Adipocyte (in vitro differentiated cells): ENCODE results near the gene CFAP99.

Experiments
- DNase-seq: peaks from one replicate; pipeline ENCODE4 v3.0.0-alpha.2; 2015; ENCODE audit warnings: low read depth
- H3K27me3 ChIP-seq: replicated peaks from 2 replicates; pipeline ENCODE4 v1.7.0; 2013; ENCODE audit warnings: mild to moderate bottlenecking, low read length, moderate library complexity; ENCODE audit not compliant: control insufficient read depth, insufficient read depth
- H3K36me3 ChIP-seq: 2 replicates; pipeline ENCODE4 v1.7.0; 2013; ENCODE audit warnings: low read length, mild to moderate bottlenecking, moderate library complexity; ENCODE audit not compliant: control insufficient read depth, insufficient read depth, severe bottlenecking
- H3K4me1 ChIP-seq: 2 replicates; pipeline ENCODE4 v1.7.0; 2013; ENCODE audit warnings: mild to moderate bottlenecking, low read length, moderate library complexity; ENCODE audit not compliant: control insufficient read depth, insufficient read depth
- H3K4me3 ChIP-seq: 2 replicates; pipeline ENCODE4 v1.7.0; 2013; ENCODE audit warnings: mild to moderate bottlenecking, low read length, moderate library complexity
- H3K9ac ChIP-seq: 2 replicates; pipeline ENCODE4 v1.7.0; 2013; ENCODE audit warnings: mild to moderate bottlenecking, low read length, moderate library complexity
- H3K9me3 ChIP-seq: 2 replicates; pipeline ENCODE4 v1.7.0; 2013; ENCODE audit warnings: mild to moderate bottlenecking, low read length, moderate library complexity; ENCODE audit not compliant: control insufficient read depth

The CFAP99 gene

DNA sequence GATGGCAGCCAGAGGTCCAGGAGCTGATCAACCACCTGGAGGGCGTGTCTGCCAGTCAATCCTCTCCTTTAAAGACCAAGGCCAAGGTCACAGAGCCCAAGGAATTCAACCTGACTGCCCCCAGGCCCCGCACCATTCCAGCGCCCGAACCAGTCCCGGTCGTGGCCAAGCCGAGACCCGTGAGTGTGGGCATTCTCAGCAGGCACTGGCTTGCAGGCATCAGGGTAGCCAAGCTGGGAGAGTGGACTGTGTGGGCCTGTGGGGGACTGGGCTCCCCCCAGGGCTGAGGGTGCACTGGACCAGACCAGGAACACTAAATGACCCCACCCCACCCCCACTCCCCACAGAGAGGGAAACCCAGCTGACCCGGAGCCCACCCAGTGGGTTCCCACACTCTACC is 26.4 kb downstream of the CFAP99 start:
- Histone ChIP-seq H3K4me1 (no peaks in the 10 kb centered on the region), H3K36me3 (no peaks in the 10 kb centered on the region), H3K9ac (no peak overlapping the region), H3K4me3 (no peak overlapping the region), H3K9me3 (peaks cover 6% of the 10 kb centered on the region), H3K27me3 (peaks cover 23% of the 10 kb centered on the region)
- no peak for DNase-seq

DNA sequence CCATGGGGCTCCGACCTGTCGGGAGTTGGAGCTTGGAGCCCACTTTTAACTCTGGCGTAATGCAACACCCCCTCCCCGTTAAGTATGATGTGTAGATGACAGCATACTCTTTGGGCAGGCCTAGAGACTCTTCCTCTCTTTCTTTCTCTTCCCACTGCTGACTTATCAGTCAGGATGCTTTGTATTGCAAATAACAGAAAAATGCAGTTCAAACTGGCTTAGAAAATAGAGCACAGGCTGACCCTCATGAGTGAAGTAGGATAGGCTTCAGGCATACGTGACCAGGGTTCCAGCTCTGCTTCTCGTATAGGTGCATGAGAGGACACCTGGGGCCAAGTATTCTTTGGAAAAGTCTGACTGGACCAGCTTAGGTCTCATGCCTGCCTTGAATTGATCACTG is 26.8 kb downstream of the CFAP99 start:
- Histone ChIP-seq H3K27me3 (peaks cover 27% of the 10 kb centered on the region), H3K9ac (no peak overlapping the region), H3K9me3 (peaks cover 6% of the 10 kb centered on the region), H3K4me1 (no peaks in the 10 kb centered on the region), H3K36me3 (no peaks in the 10 kb centered on the region), H3K4me3 (no peak overlapping the region)
- DNase-seq = no peak

DNA sequence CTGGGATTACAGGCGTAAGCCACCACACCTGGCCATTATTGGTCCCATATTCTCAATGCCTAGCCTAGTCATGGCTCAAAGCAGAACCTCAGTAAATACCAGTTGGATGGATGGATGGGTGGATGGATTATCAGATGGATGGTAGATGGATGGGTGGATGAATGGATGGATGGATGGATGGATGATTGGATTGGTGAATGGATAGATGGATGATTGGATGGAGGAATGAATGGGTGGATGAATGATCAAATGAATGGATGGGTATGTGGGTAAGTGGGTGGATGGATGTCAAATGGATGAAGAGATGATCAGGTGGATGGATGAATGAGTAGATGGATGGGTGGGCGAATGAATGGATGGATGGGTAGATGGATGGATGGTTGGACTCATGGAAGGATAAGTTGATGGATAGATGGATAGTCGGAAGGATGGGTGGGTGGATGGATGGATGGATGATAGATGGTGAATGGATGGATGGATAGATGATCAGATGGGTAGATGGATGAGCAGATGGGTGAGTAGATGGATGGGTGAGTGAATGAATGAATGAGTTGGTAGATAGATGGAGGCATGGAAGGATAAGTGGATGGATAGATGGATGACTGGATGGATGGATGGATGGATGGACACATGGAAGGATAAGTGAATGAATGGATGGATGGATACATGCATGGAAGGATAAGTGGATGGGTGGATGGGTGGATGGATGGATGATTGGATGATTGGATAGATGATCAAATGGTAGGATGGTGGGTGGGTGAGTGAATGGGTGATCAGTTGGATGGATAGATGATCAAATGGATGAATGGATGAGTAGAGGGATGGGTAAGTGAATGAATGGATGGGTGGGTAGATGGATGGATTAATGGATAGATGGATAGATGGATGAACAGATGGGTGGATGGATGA is 28.2 kb downstream of the CFAP99 start:
- Histone ChIP-seq H3K9ac (no peak overlapping the region), H3K4me3 (no peak overlapping the region), H3K27me3 (peaks cover 29% of the 10 kb centered on the region), H3K4me1 (no peaks in the 10 kb centered on the region), H3K9me3 (peaks cover 6% of the 10 kb centered on the region), H3K36me3 (no peaks in the 10 kb centered on the region)
- no peak for DNase-seq

DNA sequence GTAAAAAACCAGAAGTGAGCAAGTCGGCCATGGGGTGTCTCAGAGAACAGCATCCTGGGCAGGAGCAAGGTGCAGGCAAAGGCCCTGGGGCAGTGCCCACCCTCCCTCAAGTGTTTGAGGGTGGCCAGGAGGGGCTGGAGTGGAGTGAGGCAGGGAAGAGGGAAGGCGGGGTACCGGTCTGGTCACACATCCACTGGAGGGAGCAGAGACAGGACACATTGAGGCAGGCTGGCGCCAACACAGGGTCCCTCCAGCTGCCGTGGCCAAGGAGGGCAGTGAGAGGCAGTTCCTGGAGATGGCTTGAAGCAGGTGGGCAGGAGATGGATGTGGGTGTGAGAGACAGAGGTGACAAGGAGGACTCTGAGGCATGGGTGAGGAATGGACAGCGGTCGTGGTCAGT is 29.8 kb downstream of the CFAP99 start:
- H3K9ac ChIP-seq = no peak overlapping the region
- peaks cover 29% of the 10 kb centered on the region for H3K27me3 ChIP-seq
- no peaks in the 10 kb centered on the region for H3K4me1 ChIP-seq
- no peak for DNase-seq
- H3K36me3 ChIP-seq = no peaks in the 10 kb centered on the region
- H3K9me3 ChIP-seq = peaks cover 6% of the 10 kb centered on the region
- H3K4me3 ChIP-seq = no peak overlapping the region

DNA sequence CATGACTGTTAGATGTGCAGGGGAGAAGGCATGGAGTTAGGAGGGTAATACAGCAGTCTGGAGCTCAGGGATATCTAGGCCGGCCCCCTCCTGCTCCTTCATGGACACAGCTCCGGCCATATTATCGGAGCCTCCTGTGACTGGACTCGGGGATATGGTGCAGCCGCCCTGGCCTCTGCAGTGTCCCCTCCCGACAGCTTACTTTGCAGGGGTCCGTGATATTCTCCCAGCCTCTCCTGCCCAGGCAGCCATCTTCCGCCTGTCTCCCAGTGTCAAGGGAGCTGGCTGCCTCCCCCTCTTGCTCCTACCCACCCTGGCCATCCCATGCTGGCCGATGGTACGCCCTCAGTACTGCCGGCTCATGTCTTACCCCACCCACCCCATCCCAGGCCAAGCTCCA is 30.3 kb downstream of the CFAP99 start:
- H3K36me3 ChIP-seq = no peaks in the 10 kb centered on the region
- peaks cover 6% of the 10 kb centered on the region for H3K9me3 ChIP-seq
- DNase-seq = no peak
- no peak overlapping the region for H3K4me3 ChIP-seq
- H3K4me1 ChIP-seq = no peaks in the 10 kb centered on the region
- no peak overlapping the region for H3K9ac ChIP-seq
- H3K27me3 ChIP-seq = peaks cover 29% of the 10 kb centered on the region

DNA sequence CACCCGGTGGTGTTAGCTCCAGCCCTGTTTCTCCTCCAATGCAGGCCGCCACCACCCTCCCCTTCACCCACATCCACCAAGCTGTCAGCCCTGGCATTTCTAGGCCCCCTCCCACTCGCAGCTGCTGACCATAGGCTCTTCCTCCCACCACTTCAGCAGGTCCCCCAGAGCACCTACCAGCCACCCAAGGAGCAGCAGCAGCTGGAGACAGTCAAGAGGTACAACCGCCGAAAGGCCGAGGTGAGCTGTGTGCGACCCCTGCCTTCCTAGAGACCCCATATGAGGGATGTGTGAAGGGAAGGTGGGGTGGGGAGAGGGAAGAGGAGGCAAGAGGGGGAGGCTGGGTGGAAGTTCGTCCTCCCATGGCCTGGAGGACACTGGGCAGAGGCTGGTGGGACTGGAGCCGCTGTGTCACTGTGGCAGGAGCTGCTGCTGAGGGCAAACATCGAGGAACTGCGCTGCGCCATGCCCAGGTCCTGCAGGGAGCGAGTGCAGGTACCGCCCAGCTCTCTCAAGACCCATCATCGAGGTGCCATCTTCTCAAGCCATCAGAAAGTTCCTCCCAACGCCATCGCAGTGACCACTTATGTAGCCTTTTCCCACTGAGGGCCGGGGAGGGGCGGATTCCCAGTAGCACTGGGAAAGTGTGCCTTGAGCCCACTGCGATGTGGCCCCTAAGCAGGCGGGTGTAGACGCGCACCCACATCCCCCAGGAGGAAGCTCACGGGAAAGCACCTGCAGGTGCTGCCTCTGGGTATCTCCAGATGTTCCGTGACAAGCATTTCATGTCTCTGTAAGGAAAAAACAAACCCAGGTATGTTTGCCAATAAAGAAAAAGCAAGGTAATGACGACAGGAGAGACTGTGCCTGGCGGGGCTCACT is 31.0 kb downstream of the CFAP99 start:
- Histone ChIP-seq H3K4me1 (no peaks in the 10 kb centered on the region), H3K36me3 (no peaks in the 10 kb centered on the region), H3K9ac (no peak overlapping the region), H3K27me3 (peaks cover 26% of the 10 kb centered on the region), H3K4me3 (no peak overlapping the region), H3K9me3 (peaks cover 6% of the 10 kb centered on the region)
- no peak for DNase-seq

DNA sequence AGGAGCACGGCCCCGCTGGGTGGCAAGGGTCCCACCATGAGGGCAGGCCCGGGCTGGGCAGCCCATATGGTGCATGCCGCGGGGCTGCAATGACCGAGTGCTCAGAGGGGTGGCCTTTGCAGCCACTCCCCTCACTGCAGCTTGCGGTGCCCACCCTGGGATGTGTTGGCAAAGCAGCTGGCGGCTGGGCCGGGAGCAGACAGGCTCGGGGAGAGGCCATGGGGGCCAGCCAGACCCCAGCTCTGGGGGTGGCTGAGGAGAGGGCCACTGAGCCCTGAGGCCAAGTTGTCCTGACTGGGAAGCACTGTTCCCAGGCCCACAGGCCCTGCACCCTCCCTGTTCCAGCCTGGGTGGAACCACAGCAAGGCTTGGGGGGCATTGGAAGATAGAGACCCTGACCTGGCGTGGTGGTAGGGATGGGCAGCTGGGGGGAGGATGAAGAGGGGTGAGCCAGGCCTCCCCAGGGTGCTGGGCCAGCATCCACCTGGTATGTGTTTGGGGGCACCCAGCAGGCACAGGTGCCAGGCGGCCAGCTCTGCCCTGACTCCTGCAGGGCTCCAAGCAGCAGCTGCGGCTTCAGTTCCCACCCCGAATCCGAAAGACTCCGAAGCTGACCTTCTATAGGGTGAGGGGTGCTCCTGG is 31.8 kb downstream of the CFAP99 start:
- no peak overlapping the region for H3K4me3 ChIP-seq
- no peak overlapping the region for H3K9ac ChIP-seq
- peaks cover 6% of the 10 kb centered on the region for H3K9me3 ChIP-seq
- DNase-seq = no peak
- no peaks in the 10 kb centered on the region for H3K4me1 ChIP-seq
- no peaks in the 10 kb centered on the region for H3K36me3 ChIP-seq
- H3K27me3 ChIP-seq = peaks cover 23% of the 10 kb centered on the region

DNA sequence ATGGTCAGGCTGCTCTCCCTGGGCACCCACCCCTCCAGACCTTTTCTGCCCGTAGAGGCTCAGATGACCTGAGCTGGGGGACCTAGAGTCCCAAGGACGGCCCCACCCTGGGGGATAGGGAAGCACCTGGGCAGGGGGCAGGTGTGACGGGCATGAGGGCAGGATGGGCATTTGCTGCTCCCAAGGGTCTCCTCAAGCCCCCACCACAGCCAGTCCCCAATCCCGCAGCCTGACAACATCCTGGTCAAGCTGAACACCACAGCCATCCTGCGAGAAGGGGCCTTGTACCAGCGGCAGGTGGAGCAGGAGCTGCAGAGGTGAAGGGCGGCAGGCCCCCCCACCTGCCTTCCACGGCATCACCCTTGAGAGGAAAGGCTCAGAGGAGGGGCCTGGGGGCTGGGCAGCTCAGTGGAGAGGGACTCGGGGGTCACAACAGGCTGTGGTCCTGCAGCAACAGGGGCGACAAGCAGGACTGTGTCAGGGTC is 32.3 kb downstream of the CFAP99 start:
- no peaks in the 10 kb centered on the region for H3K36me3 ChIP-seq
- H3K4me3 ChIP-seq = no peak overlapping the region
- H3K9me3 ChIP-seq = peaks cover 6% of the 10 kb centered on the region
- H3K4me1 ChIP-seq = no peaks in the 10 kb centered on the region
- no peak overlapping the region for H3K9ac ChIP-seq
- peaks cover 23% of the 10 kb centered on the region for H3K27me3 ChIP-seq
- no peak for DNase-seq

DNA sequence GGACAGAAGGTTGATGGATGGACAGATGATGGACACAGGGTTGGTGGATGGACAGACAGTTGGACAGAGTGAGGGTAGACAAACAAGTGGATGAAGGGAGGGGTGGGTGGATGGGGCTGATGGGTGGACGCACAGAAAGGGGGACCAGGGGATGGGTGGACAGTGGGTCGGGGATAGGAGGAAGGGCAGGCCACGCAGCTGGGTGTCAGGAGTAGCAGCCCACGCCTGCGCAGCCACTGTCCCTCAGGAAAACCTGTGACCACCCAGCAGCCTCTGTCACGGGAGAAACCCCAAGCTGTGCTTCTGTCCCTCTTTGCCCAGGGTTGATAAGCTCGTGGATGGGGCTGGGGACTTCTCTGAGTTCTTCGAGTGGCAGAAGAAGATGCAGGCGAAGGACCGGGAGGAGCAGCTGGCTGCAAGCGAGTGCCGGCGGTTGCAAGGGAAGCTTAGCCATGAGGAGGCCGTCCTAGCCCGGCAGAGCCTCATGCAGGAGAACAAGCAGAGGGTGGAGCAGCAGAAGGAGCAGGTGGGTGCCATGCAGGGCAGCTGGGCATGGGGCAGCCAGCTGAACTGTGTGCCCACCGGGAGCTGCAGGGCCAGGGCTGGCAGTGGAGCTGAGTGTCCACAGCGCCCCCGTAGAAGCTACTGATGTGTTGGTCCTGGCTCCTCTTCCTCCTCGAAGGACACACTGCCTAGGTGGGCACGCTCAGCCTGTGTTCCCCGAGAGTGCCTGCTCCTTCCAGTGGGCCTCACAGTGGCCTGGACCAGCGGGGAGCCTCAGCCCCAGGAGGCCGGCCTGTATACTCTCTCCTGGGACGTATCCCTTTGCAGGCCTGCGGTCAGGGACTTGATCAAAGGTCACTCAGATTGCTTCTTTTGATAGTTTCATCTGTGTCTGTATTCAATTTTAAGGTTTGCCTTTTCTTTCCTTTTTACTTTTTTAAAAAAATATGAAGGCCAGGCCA is 33.3 kb downstream of the CFAP99 start:
- Histone ChIP-seq H3K4me3 (no peak overlapping the region), H3K4me1 (no peaks in the 10 kb centered on the region), H3K36me3 (no peaks in the 10 kb centered on the region), H3K9me3 (peaks cover 5% of the 10 kb centered on the region), H3K27me3 (peaks cover 23% of the 10 kb centered on the region), H3K9ac (no peak overlapping the region)
- DNase-seq = no peak

DNA sequence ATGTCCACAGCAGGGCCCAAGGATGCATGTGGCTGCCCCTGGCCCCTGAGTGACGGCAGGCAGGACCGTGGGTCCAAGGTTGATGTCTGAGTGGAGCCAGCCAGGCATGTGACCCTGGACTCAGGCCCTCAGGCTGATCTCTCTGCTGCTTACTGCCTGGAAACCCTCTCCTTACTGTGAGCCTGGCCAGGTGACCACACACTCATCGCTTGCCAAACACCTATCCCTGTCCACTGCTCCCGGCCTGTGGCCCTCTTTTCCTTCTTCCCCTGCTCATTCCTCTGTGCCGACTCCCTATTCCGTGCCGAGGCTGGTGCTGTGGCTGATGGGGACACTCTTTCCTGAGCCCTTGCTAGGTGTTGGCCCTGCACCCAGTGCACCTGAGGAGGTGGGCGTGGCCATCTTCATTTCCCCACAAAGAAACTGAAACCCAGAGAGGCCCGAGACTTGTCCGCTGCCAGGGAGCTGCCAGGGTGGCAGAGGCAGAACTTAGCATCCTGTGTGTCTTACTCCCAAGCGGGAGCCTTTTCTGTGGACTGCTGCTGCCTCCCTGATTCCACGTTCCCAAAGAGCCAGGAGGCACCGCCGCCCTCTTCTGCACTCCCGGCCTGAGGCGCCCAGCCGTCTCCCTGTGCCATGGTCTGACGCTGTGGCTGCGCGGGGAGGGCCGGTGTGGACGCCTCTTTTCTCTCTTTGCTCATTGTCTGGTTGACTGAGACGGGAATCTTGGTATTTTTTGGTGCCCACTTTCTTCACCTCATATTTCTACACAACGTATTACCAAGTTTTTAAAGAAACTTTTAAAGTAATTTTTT is 38.9 kb downstream of the CFAP99 start:
- DNase-seq = no peak
- Histone ChIP-seq H3K27me3 (peaks cover 9% of the 10 kb centered on the region), H3K9me3 (no peaks in the 10 kb centered on the region), H3K4me3 (no peak overlapping the region), H3K4me1 (no peaks in the 10 kb centered on the region), H3K36me3 (no peaks in the 10 kb centered on the region), H3K9ac (no peak overlapping the region)
